ENCODE results near the gene TRIM16. TPM values are rescaled to one million over a fixed set of nuclear protein-coding genes. Genes with fewer than 3 reads are reported as not detected.
"Not testable (repeated sequence)": the region's sequence is repeated elsewhere in the genome, so short reads cannot be mapped to it uniquely, and the experiment has no call there.

TRIM16 gene
- 4.7 TPM for polyA plus RNA-seq

GRCh38 chr17:15683824-15684478 is at the start of gene TRIM16:
Gene TRIM16 (minus strand): TSS chr17:15684311. CDS start chr17:15651609, 32,702 bp downstream.
- not testable (repeated sequence) for H3K9me3 Mint-ChIP-seq, H3K36me3 Mint-ChIP-seq, H3K27me3 Mint-ChIP-seq
- H3K4me3 Mint-ChIP-seq: peak within 1 kb of the TSS; percentile 96 to 98 (median 96)
- peak within 1 kb of the TSS; percentile 73 to 95 (median 74) for H3K27ac Mint-ChIP-seq
- H3K4me1 Mint-ChIP-seq: peaks cover 13 to 15% (median 15%) of the 10 kb centered on the region in 3 donors

GRCh38 chr17:15733174-15733789 is 49.2 kb upstream of the TRIM16 start:
- H3K27ac Mint-ChIP-seq, H3K4me3 Mint-ChIP-seq, H3K36me3 Mint-ChIP-seq: not testable (repeated sequence)

DNA sequence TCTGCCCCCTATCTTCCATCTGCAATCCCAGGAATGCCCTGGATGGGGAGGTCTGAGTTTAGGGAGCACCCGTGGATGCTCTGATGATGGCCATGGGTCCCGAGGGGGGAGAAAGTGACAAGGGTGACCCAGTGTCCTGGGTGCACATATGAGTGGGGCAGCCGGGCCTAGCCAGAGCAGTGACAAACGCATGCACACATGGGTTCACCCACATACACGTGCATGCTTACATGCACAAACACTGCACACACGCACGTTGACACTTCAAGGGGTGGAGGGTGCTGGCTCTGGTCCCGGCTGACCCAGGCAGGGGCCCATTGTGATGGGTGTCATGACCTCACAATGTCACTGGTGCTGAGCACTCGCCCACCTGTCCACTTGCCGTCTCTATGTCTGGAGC is 47.8 kb upstream of the TRIM16 start, which contains the start of gene TBC1D26:
TSS of gene TBC1D26 (plus strand) at position 384 of the 400 bp plus-strand sequence. CDS start 3,066 bp downstream, outside the sequence.
- not testable (repeated sequence) for H3K9me3 Mint-ChIP-seq, H3K4me1 Mint-ChIP-seq, H3K36me3 Mint-ChIP-seq, H3K27me3 Mint-ChIP-seq, H3K27ac Mint-ChIP-seq, H3K4me3 Mint-ChIP-seq

More at GRCh38 chr17:15733174-15733789, 49.2 kb upstream of the TRIM16 start:
- not testable (repeated sequence) for H3K27me3 Mint-ChIP-seq, H3K9me3 Mint-ChIP-seq, H3K4me1 Mint-ChIP-seq

GRCh38 chr17:15730535-15730934 is 46.4 kb upstream of the TRIM16 start:
- not testable (repeated sequence) for H3K36me3 Mint-ChIP-seq, H3K9me3 Mint-ChIP-seq, H3K27ac Mint-ChIP-seq, H3K27me3 Mint-ChIP-seq, H3K4me1 Mint-ChIP-seq, H3K4me3 Mint-ChIP-seq

DNA sequence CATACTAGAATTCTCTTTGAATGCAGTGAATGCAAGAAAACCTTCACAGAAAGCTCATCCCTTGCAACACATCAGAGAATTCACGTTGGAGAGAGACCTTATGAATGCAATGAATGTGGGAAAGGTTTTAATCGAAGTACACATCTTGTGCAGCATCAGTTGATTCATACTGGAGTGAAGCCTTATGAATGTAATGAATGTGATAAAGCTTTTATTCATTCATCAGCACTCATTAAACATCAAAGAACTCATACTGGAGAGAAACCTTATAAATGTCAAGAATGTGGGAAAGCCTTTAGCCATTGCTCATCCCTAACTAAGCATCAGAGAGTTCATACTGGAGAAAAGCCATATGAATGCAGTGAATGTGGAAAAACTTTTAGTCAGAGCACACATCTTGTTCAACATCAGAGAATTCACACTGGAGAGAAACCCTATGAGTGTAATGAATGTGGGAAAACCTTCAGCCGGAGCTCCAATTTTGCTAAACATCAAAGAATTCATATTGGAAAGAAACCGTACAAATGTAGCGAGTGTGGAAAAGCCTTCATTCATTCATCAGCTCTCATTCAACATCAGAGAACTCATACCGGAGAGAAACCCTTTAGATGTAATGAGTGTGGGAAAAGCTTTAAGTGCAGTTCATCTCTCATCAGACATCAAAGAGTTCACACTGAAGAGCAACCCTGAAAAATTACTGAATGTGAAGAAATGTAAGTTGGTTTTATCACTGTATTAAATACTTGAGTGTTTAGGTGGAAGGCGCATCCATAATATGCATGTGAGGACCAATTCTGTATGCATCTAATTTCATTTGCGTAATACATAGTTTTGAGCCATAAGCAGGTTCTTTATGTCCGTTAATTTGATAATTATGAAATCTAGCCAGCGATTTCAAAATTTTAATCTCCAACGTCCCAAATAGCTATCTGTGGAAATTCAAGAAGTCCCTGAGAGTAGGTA is 32.8 kb upstream of the TRIM16 start:
- H3K4me1 Mint-ChIP-seq: not testable (repeated sequence)
- H3K9me3 Mint-ChIP-seq: peaks cover 5 to 15% (median 6%) of the 10 kb centered on the region in 3 donors

GRCh38 chr17:15708879-15709278 is 24.8 kb upstream of the TRIM16 start:
- not testable (repeated sequence) for H3K27me3 Mint-ChIP-seq, H3K27ac Mint-ChIP-seq, H3K4me3 Mint-ChIP-seq, H3K4me1 Mint-ChIP-seq
- peaks cover 24% of the 10 kb centered on the region for H3K36me3 Mint-ChIP-seq
- H3K9me3 Mint-ChIP-seq: peaks cover 6 to 19% (median 8%) of the 10 kb centered on the region in 3 donors

More for the DNA sequence above, 32.8 kb upstream of the TRIM16 start:
- H3K4me3 Mint-ChIP-seq, H3K27ac Mint-ChIP-seq, H3K27me3 Mint-ChIP-seq, H3K36me3 Mint-ChIP-seq: not testable (repeated sequence)

DNA sequence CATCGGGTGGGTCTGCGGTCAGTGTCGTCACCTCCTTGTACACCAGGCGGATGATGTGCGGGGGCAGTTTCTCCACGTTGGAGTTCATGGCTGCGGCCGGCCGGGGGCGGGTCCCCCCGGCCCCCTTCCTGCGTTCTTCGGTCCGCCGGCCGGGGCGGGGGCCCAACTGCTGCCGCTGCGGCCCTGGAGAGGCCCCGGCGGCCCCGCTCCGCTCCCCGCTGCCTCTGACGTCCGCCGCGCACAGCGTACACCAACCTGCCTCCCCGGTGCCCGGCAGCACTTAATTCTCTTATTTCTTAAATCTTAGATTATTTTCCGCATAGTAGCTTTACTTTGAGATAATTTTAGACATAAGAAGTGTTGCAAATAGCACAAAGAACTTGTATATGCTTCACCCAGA is 20.7 kb upstream of the TRIM16 start:
- not testable (repeated sequence) for H3K4me3 Mint-ChIP-seq, H3K27me3 Mint-ChIP-seq, H3K4me1 Mint-ChIP-seq, H3K27ac Mint-ChIP-seq
- peaks cover 4 to 17% (median 7%) of the 10 kb centered on the region in 3 donors for H3K9me3 Mint-ChIP-seq
- H3K36me3 Mint-ChIP-seq: peaks cover 26% of the 10 kb centered on the region

- not testable (repeated sequence) for H3K4me3 Mint-ChIP-seq
Observed at GRCh38 chr17:15704239-15704638, 20.1 kb upstream of the TRIM16 start.

DNA sequence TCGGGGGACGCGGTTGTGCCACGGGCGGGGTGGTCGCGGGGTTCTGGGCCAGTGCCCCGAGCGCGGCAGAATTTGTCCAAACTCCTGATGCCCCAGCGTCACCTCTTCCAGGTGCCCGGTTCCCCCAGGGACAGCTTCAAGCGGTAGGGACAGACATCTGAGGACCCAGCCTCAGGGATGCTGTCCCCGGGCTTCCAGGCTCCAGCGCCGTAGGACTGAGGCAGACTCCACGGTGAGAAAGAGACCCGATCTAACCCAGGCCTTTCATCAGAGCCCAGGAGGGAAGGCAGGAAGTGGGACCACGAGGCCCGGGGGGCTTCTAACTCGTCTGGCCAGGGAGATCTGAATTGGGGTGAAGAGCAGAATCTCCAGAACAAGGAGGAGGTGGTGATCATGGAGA is 15.8 kb upstream of the TRIM16 start:
- H3K9me3 Mint-ChIP-seq, H3K27me3 Mint-ChIP-seq, H3K36me3 Mint-ChIP-seq: not testable (repeated sequence)
- Mint-ChIP-seq H3K4me1 (peaks cover 4 to 10% (median 6%) of the 10 kb centered on the region in 3 donors), H3K4me3 (peak overlapping the region in 3 of 4 donors; percentile 94 to 96 (median 95)), H3K27ac (peak overlapping the region in 1 of 3 donors; percentile 91)

More at GRCh38 chr17:15704239-15704638, 20.1 kb upstream of the TRIM16 start:
- peaks cover 23% of the 10 kb centered on the region for H3K36me3 Mint-ChIP-seq
- H3K27me3 Mint-ChIP-seq, H3K4me1 Mint-ChIP-seq, H3K27ac Mint-ChIP-seq: not testable (repeated sequence)
- H3K9me3 Mint-ChIP-seq: peaks cover 4 to 12% (median 7%) of the 10 kb centered on the region in 3 donors

DNA sequence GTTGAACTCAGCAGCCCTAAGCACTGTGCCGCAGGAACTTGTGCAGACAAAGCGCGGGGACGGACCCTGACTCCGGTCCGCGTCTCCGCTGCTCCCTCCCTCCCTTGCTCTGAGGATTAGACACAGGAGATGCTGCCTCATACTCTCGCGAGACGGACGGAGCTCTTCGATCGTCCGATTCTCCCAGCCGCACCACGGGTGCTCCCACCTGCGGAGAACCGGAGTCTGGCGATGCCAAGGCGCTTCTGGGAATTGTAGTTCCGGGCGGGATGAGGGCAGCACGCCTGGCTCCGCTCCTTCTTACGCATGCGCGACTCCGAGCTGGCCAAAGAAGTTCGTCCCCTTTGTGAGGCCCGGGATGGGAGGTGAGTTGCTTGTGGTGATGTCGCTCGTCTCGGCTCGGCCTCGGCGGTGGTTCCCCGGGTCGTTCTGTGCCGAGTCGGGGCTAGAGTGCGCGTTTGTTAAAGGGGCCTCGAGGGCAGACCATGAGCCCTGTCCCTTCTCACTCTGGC is 15.4 kb upstream of the TRIM16 start, which contains the start of gene ZNF286A:
TSS of gene ZNF286A (plus strand) at position 340 of the 512 bp plus-strand sequence. CDS start 578 bp downstream, outside the sequence.
- Mint-ChIP-seq H3K4me1 (peaks cover 4 to 10% (median 6%) of the 10 kb centered on the region in 3 donors), H3K27ac (peak within 1 kb of the TSS; percentile 60 to 93 (median 91)), H3K4me3 (peak within 1 kb of the TSS; percentile 94 to 98 (median 96))
- H3K9me3 Mint-ChIP-seq, H3K36me3 Mint-ChIP-seq, H3K27me3 Mint-ChIP-seq: not testable (repeated sequence)

DNA sequence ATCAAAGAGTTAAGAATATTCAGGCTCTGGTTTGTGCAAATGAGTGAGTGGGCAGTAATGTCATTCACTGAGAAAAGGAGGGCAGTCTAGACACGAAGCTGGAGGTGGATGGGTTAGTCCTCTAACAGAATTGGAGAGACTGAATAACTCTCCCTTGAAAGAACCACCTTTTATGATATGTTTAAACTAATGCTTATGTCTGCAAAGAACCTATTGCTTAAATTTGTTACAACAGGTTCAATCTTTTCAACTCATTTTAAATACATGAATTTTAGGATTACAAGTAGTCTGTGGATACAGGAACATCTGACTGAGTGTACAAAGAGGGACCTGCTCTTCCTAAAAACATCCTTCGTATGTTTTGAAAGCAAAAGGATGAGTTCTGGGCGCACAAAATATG is 14.9 kb upstream of the TRIM16 start:
- Mint-ChIP-seq H3K4me1 (peaks cover 4 to 10% (median 6%) of the 10 kb centered on the region in 3 donors), H3K4me3 (peak overlapping the region; percentile 94 to 98 (median 96)), H3K27ac (peak overlapping the region in 1 of 3 donors; percentile 60)
- H3K9me3 Mint-ChIP-seq, H3K36me3 Mint-ChIP-seq, H3K27me3 Mint-ChIP-seq: not testable (repeated sequence)

GRCh38 chr17:15687494-15687893 is 3.4 kb upstream of the TRIM16 start:
- H3K27ac Mint-ChIP-seq, H3K27me3 Mint-ChIP-seq, H3K36me3 Mint-ChIP-seq, H3K9me3 Mint-ChIP-seq: not testable (repeated sequence)
- Mint-ChIP-seq H3K4me1 (peaks cover 13 to 15% (median 14%) of the 10 kb centered on the region in 3 donors), H3K4me3 (peak overlapping the region in 1 of 4 donors; percentile 8)

DNA sequence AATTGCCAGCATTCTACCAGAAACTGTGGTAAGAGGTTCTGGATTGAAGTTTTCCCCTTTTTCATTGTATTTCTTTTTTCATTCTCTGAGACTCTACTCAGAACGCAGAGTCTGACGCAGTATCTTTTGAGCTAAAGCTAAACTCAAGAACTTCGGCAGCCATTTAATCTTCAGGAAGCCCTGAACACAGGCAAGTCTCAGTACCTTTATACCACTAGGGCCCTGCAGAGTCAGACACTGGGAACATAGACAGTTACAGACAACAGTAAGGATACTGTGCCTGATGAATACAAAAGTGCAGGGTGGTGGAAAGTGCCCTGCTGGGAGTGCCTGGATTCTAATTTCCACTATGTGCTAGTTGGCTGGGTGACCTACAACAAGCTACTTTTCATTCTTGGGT is 976 bp downstream of the TRIM16 start:
- H3K27ac Mint-ChIP-seq, H3K27me3 Mint-ChIP-seq, H3K36me3 Mint-ChIP-seq, H3K9me3 Mint-ChIP-seq: not testable (repeated sequence)
- Mint-ChIP-seq H3K4me3 (peak overlapping the region; percentile 69 to 98 (median 96)), H3K4me1 (peaks cover 13 to 15% (median 15%) of the 10 kb centered on the region in 3 donors)

DNA sequence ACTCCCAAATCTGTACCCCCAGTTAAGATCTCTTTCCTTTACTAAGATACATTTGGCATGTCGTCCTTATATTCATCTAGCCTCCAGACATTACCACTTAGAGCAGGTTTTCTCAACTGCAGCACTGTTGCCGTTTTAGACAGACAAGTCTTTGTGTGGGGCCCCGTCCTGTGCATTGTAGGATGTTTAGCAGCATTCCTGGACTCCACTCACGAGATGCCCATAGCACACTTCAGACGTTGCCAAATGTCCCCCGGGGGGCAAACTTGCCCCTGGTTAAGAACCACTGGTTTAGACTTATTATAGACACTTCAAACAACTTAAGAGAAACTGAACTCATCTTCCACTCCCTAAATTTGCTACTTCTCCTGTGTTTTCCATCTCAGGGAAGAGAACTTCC is 8.1 kb downstream of the TRIM16 start:
- not testable (repeated sequence) for H3K4me1 Mint-ChIP-seq, H3K27ac Mint-ChIP-seq, H3K4me3 Mint-ChIP-seq, H3K9me3 Mint-ChIP-seq, H3K27me3 Mint-ChIP-seq, H3K36me3 Mint-ChIP-seq

GRCh38 chr17:15674640-15675039 is 9.5 kb downstream of the TRIM16 start:
- H3K4me3 Mint-ChIP-seq, H3K9me3 Mint-ChIP-seq, H3K27ac Mint-ChIP-seq, H3K27me3 Mint-ChIP-seq, H3K4me1 Mint-ChIP-seq, H3K36me3 Mint-ChIP-seq: not testable (repeated sequence)

Data from IgD-negative memory B cell (primary cell).